Naive thymus-derived CD8-positive, alpha-beta T cell (primary cell): Measurements from ENCODE around the gene DBN1. TPM values are rescaled to one million over a fixed set of nuclear protein-coding genes. Genes with fewer than 3 reads are reported as not detected.
A peak's percentile ranks its signal among the peaks of the same experiment; 100 is the strongest.

Experiments used
- ATAC-seq, 2 donors: fragments of 150-1000 bp; cut with Tn5 transposase in 1 of 2; sonication (Bioruptor Pico), chemical (Tn5 transposase) in 1 of 2; 1 replicate in 1 of 2; 2 replicates in 1 of 2; pipeline ENCODE4 v1.10.0; 2021; ENCODE audit warnings: mild to moderate bottlenecking in 2 of 2, moderate library complexity in 2 of 2
- POLR2A ChIA-PET: fragments of 350-600 bp; sonication (Branson Sonifier 250); formaldehyde crosslinking; loops from one replicate; lab custom pipeline; 2021; ENCODE audit warnings: antibody characterized with exemption; lab: Charles Lee
- DNase-seq, 10 donors: peaks; one replicate each; pipeline versions ENCODE4 v3.0.0 to v3.0.0-alpha.2; 2020 to 2022
- H3K27ac Mint-ChIP-seq, 10 donors: one replicate each; pipeline ENCODE4 v1.8.0; 2020 to 2022; ENCODE audit warnings: mild to moderate bottlenecking in 10 of 10, mixed read lengths in 10 of 10, moderate library complexity in 4 of 10, inconsistent platforms in 1 of 10
- H3K27me3 Mint-ChIP-seq, 5 donors: one replicate each; pipeline ENCODE4 v1.8.0; 2021 to 2022; ENCODE audit warnings: mixed read lengths in 5 of 5
- H3K36me3 Mint-ChIP-seq, 3 donors: one replicate each; pipeline ENCODE4 v1.8.0; 2020 to 2022; ENCODE audit warnings: mixed read lengths in 3 of 3, mild to moderate bottlenecking in 2 of 3, inconsistent platforms in 1 of 3
- H3K4me1 Mint-ChIP-seq, 4 donors: one replicate each; pipeline ENCODE4 v1.8.0; 2021 to 2022; ENCODE audit warnings: mixed read lengths in 4 of 4
- H3K4me3 Mint-ChIP-seq, 10 donors: one replicate each; pipeline ENCODE4 v1.8.0; 2020 to 2022; ENCODE audit warnings: mild to moderate bottlenecking in 10 of 10, mixed read lengths in 10 of 10, moderate library complexity in 6 of 10, inconsistent platforms in 1 of 10
- H3K9me3 Mint-ChIP-seq, 9 donors: one replicate each; pipeline ENCODE4 v1.8.0; 2020 to 2022; ENCODE audit warnings: mixed read lengths in 9 of 9, mild to moderate bottlenecking in 3 of 9, inconsistent platforms in 1 of 9, moderate library complexity in 1 of 9
- polyA plus RNA-seq, 3 donors: library from polyadenylated mRNA; unstranded; fragments of 300-500 nt; fragmentation: Illumina TruSeq; gene quantifications; one replicate each; pipeline ENCODE4 v1.2.3, GENCODE V29; 2021
- total RNA-seq, 8 experiments: library from RNA in 2 of 8; stranded (reverse) in 2 of 8; gene quantifications; one replicate each; pipeline ENCODE4 v1.2.3 and lab custom pipeline; 2021 to 2026

The DBN1 gene
- total and polyA plus RNA-seq, 5 experiments from 2014 or later: 20.5 to 62.9 (median 25.3) TPM

DNA sequence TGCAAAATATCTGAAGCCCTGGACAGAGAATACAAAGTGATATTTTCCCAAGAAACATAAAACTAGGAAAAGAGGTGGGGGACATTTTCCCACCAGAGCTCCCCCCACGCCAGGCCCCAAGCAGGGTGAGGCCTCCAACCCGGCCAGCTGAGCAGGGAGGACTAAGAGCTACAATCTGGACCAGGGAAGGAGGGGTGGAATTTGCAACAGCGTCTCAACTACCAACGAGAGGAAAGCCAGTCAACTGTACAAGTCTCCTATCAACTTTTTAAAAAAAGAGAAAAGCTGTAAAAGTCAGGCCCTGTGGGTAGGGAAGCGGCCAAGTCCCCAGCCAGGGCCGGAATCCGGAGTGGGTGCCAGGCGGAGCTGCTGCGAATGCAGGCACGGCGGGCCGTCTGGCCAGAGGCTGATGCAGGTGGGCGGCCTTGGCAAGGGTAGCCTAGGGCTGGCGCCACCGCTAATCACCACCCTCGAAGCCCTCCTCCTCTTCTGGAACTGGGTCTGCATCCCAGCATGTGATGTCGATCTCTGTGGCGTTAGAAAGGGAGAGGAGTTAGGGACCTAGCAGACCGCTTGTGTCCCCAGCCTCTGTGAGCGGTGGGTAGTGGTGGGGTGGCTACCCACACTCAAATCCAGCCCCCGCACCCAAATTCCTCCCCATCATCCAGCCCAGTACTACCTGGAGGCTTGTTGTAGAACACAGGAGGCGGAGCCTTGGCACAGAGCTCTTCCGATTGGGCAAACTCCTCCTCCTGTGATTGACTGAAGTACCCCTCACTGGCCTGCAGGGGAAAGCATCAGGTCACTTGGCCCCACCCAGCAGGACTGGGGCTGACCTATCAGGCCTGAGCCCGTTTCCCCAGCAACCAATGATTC lies 16.2 kb downstream of the DBN1 start:
- Mint-ChIP-seq H3K4me1 (peaks cover 14 to 36% (median 30%) of the 10 kb centered on the region in 4 donors), H3K4me3 (peak overlapping the region in 6 of 10 donors; percentile 5 to 63 (median 43)), H3K9me3 (no peaks in the 10 kb centered on the region), H3K36me3 (peaks cover 0 to 3% (median 0%) of the 10 kb centered on the region in 3 donors), H3K27ac (peak overlapping the region in 5 of 10 donors; percentile 56 to 85 (median 77)), H3K27me3 (no peaks in the 10 kb centered on the region)
- POLR2A ChIA-PET: interaction anchor here (1.0 to 25.4 kb wide), 7 partner anchors 13 to 86 kb away, joined by 3 to 1530 read pairs (median 58); partner anchors contain the start of genes DBN1, F12, GRK6 and PDLIM7
- DNase-seq (peak in 6 of 10 donors; percentile 38 to 50 (median 46)), ATAC-seq (no peak)

DNA sequence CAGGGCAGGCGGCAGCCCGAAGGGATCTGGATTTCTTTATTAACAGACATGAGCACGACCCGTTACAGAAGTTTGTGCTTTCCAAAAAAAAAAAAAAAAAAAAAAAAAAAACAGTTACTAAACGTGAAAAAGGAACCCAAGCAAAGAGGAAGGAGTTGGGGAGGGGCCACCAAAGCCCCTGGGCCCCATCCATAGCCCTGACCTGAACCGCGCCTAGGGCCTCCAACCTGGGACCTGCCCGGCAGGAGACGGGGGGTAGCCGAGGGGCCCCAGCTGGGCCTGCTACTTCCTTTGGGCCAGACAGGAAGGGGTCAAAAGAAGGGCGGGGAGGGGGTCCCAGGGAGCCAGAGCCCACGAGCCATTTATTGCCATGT lies 16.9 kb downstream of the DBN1 start:
- Mint-ChIP-seq H3K9me3 (no peaks in the 10 kb centered on the region), H3K4me3 (peak overlapping the region in 9 of 10 donors; percentile 79 to 94 (median 88)), H3K27me3 (no peaks in the 10 kb centered on the region), H3K36me3 (peaks cover 0 to 3% (median 0%) of the 10 kb centered on the region in 3 donors), H3K4me1 (peaks cover 16 to 36% (median 28%) of the 10 kb centered on the region in 4 donors), H3K27ac (peak overlapping the region in 8 of 10 donors; percentile 75 to 98 (median 95))
- POLR2A ChIA-PET: interaction anchor here (1.5 to 25.4 kb wide), 6 partner anchors 13 to 141 kb away, joined by 5 to 1530 read pairs (median 72); partner anchors contain the start of genes DBN1, F12, GRK6 and PDLIM7
- DNase-seq: no peak
- ATAC-seq: no peak

- peak; percentile 32 to 35 for ATAC-seq
- peaks cover 0 to 3% (median 0%) of the 10 kb centered on the region in 3 donors for H3K36me3 Mint-ChIP-seq
- H3K27ac Mint-ChIP-seq: peak overlapping the region in 9 of 10 donors; percentile 75 to 98 (median 95)
- no peaks in the 10 kb centered on the region for H3K9me3 Mint-ChIP-seq
- peak overlapping the region; percentile 79 to 94 (median 88) for H3K4me3 Mint-ChIP-seq
- peak; percentile 81 to 98 (median 90) for DNase-seq
- no peaks in the 10 kb centered on the region for H3K27me3 Mint-ChIP-seq
- peaks cover 13 to 33% (median 27%) of the 10 kb centered on the region in 4 donors for H3K4me1 Mint-ChIP-seq
- POLR2A ChIA-PET: interaction anchor here (0.7 to 25.4 kb wide), 20 partner anchors 9 to 147 kb away, joined by 3 to 1530 read pairs (median 6); partner anchors contain the start of genes DBN1, DOK3, F12 and GRK6
These were observed 17.5 kb downstream of the DBN1 start for GRCh38 chr5:177455661-177456590.

DNA sequence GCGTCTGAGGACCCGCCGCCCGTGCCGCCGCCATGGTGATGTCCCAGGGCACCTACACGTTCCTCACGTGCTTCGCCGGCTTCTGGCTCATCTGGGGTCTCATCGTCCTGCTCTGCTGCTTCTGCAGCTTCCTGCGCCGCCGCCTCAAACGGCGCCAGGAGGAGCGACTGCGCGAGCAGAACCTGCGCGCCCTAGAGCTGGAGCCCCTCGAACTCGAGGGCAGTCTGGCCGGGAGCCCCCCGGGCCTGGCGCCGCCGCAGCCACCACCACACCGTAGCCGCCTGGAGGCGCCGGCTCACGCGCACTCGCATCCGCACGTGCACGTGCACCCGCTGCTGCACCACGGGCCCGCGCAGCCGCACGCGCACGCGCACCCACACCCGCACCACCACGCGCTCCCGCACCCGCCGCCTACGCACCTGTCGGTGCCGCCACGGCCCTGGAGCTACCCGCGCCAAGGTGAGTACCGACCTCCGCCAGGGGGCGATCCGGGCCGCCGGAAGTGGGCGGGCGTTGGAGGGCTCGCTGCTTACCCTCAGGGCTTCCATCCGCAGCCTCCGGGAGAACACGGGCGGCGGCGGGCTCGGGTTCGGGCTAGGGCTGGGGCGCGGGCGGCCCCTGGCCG lies 18.3 kb downstream of the DBN1 start:
- Mint-ChIP-seq H3K36me3 (peaks cover 0 to 3% (median 0%) of the 10 kb centered on the region in 3 donors), H3K27ac (peak overlapping the region in 7 of 10 donors; percentile 65 to 98 (median 87)), H3K4me1 (peaks cover 14 to 41% (median 28%) of the 10 kb centered on the region in 4 donors), H3K27me3 (no peaks in the 10 kb centered on the region), H3K9me3 (no peaks in the 10 kb centered on the region), H3K4me3 (peak overlapping the region; percentile 33 to 93 (median 80))
- DNase-seq (peak; percentile 89 to 98 (median 94)), ATAC-seq (peak; percentile 68 to 69)
- POLR2A ChIA-PET: interaction anchor here (0.7 to 25.4 kb wide), 21 partner anchors 10 to 146 kb away, joined by 3 to 1530 read pairs (median 5); partner anchors contain the start of genes DBN1, DOK3, F12 and GRK6

- H3K27me3 Mint-ChIP-seq: no peaks in the 10 kb centered on the region
- peak overlapping the region in 8 of 10 donors; percentile 67 to 98 (median 90) for H3K27ac Mint-ChIP-seq
- H3K4me3 Mint-ChIP-seq: peak overlapping the region; percentile 33 to 93 (median 84)
- H3K4me1 Mint-ChIP-seq: peaks cover 14 to 41% (median 28%) of the 10 kb centered on the region in 4 donors
- no peaks in the 10 kb centered on the region for H3K9me3 Mint-ChIP-seq
- peak; percentile 46 to 56 for ATAC-seq
- peaks cover 0 to 3% (median 0%) of the 10 kb centered on the region in 3 donors for H3K36me3 Mint-ChIP-seq
- peak; percentile 84 to 98 (median 94) for DNase-seq
- POLR2A ChIA-PET: interaction anchor here (0.7 to 25.4 kb wide), 18 partner anchors 11 to 146 kb away, joined by 3 to 1530 read pairs (median 7); partner anchors contain the start of genes DBN1, DOK3, F12 and GRK6
These were observed 18.9 kb downstream of the DBN1 start for GRCh38 chr5:177454397-177455035.

- ATAC-seq (peak; percentile 2), DNase-seq (no peak)
- H3K4me3 Mint-ChIP-seq: peak overlapping the region; percentile 72 to 89 (median 80)
- no peaks in the 10 kb centered on the region for H3K27me3 Mint-ChIP-seq
- POLR2A ChIA-PET: interaction anchor here (1.1 to 25.4 kb wide), 7 partner anchors 10 to 82 kb away, joined by 3 to 1530 read pairs (median 58); partner anchors contain the start of genes DBN1, F12, GRK6 and PRR7
- H3K36me3 Mint-ChIP-seq: peaks cover 0 to 3% (median 0%) of the 10 kb centered on the region in 3 donors
- H3K9me3 Mint-ChIP-seq: no peaks in the 10 kb centered on the region
- peaks cover 14 to 42% (median 29%) of the 10 kb centered on the region in 4 donors for H3K4me1 Mint-ChIP-seq
- peak overlapping the region; percentile 67 to 98 (median 86) for H3K27ac Mint-ChIP-seq
These were observed 19.5 kb downstream of the DBN1 start for GRCh38 chr5:177453852-177454396.

DNA sequence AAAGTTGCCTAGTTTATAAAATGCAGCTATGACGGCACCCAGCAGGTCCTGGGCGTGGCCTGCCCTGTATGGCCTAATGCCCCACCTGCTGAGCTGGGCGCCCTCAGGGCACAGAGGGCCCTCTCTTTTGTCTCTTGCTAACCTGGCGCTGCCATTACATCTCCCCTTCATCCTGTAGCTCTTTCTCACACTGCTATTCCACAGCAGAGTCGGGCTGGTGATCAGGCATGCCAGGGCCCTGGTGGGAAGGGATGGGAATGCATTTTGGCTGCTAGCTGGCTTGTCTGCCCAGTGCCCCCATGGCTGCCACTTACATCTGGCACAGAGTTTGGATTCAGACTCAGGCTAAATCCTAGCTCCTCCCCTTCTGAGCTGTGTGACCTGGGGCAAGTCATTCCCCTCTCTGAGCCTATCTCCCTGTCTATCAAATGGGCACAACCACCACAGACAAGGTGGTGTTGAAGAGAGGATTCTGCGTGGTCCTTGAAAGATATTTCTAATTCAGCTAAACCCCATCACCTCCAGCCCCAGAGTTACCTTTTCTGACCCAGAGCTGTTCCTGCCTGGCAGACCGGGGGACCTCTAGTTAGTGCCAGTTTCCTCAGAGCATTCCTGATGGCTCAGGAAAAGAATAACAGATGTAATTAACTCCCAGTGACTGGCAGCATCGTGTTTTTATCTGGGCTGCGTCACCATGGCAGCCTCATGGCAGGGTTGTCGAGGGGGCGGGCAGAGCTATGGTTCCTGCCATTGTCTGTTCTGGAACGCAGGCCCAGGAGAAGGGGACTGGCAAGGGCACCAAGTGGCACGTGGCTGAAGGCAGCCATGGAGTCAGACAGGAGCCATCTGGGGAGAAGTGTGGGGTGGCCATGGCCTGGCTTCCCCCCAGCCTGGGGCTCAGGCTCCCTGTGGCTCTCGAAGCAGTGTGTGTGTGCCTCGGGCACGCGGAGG lies 20.5 kb downstream of the DBN1 start:
- no peak for DNase-seq
- POLR2A ChIA-PET: interaction anchor here (0.8 to 25.4 kb wide), 8 partner anchors 9 to 83 kb away, joined by 3 to 1530 read pairs (median 4); partner anchors contain the start of genes F12, GRK6 and PRR7
- no peaks in the 10 kb centered on the region for H3K27me3 Mint-ChIP-seq
- H3K4me1 Mint-ChIP-seq: peaks cover 21 to 51% (median 38%) of the 10 kb centered on the region in 4 donors
- peak overlapping the region in 9 of 10 donors; percentile 61 to 98 (median 70) for H3K27ac Mint-ChIP-seq
- no peak for ATAC-seq
- H3K9me3 Mint-ChIP-seq: no peaks in the 10 kb centered on the region
- peaks cover 0 to 3% (median 0%) of the 10 kb centered on the region in 3 donors for H3K36me3 Mint-ChIP-seq
- H3K4me3 Mint-ChIP-seq: peak overlapping the region; percentile 18 to 89 (median 79)

- ATAC-seq: no peak
- H3K36me3 Mint-ChIP-seq: no peaks in the 10 kb centered on the region
- DNase-seq: no peak
- H3K9me3 Mint-ChIP-seq: no peaks in the 10 kb centered on the region
- peaks cover 23 to 51% (median 41%) of the 10 kb centered on the region in 4 donors for H3K4me1 Mint-ChIP-seq
- H3K27me3 Mint-ChIP-seq: no peaks in the 10 kb centered on the region
- POLR2A ChIA-PET: interaction anchor here (1.6 to 25.4 kb wide), 3 partner anchors 33 to 61 kb away, joined by 4 to 1530 read pairs (median 44); partner anchors contain the start of genes F12 and GRK6
- H3K27ac Mint-ChIP-seq: peak overlapping the region in 5 of 10 donors; percentile 29 to 87 (median 68)
- H3K4me3 Mint-ChIP-seq: peak overlapping the region in 2 of 10 donors; percentile 16 to 47
These were observed 22.6 kb downstream of the DBN1 start for GRCh38 chr5:177450667-177451424.
